HG03097 (cell line): Measurements from ENCODE around the gene ANKZF1.

Experiments
- ATAC-seq: cut with Tn5 transposase; IDR thresholded peaks from one replicate; pipeline ENCODE4 v1.9.1; 2021; ENCODE audit not compliant: unreplicated experiment, low FRiP score

Gene ANKZF1

GRCh38 chr2:219207884-219208740, 21.5 kb upstream of the ANKZF1 start:
- no peak for ATAC-seq

DNA sequence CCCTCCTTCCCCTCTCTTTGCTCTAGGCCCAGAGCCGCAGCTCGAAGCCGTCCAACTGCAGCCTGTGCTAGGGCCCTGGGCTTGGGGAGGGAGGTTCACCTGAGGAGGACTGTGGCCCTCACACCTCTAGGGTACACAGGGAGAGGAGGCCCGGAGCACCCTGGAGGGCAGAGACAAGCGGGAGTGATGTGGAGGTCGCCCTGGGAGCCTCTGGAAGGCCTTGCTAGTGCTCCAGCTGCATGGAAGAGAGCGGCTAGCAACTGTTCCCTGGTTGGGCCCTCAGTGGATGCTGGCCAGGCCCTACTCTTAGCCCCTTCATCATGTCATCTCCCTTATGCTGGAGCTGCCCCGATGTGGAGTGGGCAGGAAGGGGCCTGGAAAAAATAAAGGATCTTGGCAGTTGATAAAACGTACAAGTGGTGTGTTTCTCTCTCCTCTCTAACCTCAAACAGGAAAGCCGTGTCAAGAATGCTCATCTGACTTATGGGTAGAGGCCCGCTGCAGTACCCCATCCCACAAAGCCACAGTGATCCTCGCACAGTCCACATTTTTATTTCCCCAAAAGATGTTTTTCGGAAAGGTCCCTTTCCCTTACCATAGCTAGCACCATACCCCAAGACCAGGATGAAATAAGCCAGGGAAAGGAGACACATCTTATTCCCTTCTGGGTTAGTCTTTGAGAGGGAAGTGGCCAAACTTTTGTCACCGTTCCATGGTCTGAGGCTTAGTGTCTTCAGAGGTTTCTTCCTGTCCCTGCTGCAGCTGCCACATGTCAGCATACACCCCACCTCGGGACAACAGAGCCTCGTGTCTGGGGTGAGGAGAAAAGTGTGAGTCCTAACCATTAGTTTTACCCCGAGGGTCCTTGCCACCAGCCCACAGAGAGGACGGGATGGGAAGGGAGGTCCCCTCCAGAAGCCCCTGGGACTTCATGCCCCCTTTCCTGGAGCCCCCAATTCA, 20.1 kb upstream of the ANKZF1 start:
- ATAC-seq: no peak

DNA sequence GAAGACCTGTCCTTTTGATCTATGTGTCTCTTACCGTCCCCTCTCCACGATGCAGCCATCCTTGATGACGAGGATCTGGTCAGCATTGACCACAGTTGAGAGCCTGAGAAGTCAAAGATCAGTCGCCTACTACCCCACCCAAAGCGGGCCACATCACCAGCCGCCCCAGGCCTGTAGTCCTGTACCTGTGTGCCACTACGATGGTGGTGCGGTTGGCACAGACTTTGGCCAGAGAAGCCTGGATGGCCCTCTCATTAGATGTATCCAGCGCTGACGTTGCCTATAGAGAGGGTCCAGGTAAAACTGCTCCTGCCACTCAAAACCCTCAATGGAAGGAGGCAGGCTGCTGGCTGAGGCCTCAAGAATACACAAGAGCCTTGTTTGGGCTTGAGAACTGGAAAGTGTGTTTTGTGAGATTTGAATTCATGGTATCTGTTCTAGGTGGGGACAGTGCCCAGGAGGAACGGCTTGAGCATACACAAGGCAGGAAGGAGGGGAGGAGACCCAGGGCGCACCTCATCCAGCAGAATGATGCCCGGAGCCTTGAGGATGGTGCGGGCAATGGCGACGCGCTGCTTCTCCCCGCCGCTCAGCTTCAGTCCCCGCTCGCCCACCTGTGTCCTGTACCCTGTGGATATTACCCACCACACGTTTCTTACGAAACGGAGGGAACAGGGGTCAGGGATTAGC, 19.3 kb upstream of the ANKZF1 start:
- ATAC-seq: no peak

DNA sequence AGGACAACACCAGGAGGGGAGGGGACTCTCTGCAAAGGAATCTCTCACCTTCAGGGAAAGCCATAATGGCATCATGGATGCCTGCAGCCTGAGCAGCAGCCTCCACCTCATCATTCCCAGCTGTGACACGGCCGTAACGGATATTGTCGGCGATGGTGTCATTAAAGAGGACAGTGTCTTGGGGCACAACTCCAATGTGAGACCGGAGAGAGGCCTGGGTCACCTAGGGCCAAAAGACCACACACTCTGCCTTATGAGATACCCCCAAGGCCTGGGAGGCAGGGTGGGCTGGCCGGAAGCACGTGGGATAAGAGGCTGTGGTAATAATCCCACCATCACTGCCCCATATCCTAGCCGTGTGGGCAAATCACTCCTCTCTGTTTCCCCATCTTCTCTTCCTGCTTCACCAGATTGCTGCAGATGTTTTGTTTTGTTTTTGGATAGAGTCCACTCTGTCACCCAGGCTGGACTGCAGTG, 18.7 kb upstream of the ANKZF1 start:
- ATAC-seq: no peak

DNA sequence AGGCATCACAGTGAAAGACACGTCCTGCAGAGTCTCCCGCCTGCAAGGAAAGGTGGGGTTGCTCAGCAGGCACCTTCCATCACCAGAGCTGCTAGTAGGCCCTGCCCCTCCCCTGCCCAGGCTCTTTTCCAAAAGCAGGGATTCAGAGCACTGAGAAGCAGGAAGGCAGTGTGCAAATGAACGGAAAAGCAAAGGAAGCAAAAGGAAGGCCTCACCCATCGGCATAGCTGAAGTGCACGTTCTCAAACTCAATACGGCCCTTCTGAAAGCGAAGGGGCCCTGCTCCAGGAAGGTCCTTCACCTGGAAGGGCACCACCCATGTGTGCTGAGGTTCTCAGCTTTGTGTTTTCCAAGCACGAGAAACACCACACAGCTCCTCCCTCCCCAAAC, 16.6 kb upstream of the ANKZF1 start:
- no peak for ATAC-seq

DNA sequence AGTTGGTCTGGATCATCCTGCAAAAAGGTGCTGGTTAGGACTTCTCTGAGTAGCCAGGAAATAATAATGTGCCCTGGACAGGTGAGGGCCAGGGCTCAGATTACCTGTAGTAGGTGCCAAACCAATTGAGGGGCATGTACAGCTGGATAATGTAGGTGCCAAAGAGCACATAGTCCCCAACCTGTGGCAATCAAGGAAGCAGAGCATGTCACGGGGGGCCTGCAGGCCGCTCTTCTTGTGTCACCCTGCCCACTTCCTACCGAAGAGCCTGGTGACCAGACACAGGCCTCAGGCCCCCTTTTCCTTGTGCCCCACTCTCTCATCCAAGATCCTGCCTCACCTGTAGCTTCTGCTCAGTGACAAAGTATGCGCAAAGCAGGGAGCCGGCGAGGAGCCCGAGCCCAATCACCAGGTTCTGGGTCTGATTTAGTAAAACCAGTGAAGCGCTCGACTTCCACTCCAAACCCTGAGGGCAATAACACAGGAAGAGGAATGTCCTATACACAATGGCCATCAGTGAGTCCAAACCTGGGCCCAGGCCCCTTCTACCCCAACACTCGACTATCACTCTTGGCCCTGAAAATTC, 16.0 kb upstream of the ANKZF1 start:
- no peak for ATAC-seq

DNA sequence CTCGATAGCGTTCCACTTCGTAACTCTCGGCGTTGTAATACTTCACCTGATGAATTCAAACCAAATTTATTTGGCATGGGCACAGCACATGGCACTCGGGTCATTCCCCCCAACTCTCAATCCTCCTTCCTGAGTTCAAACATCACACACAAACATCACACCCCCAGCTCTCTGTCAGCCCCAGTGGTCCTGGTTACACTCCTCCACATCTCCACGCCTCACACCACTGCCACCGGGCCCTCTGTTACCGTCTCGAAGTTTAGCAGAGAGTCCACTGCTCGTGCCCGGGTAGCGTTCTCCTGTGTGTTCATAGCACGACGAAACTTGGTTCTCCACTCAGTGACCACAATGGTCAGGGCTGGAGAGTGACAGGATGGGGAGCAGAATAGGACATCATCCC, 15.5 kb upstream of the ANKZF1 start:
- ATAC-seq: no peak

DNA sequence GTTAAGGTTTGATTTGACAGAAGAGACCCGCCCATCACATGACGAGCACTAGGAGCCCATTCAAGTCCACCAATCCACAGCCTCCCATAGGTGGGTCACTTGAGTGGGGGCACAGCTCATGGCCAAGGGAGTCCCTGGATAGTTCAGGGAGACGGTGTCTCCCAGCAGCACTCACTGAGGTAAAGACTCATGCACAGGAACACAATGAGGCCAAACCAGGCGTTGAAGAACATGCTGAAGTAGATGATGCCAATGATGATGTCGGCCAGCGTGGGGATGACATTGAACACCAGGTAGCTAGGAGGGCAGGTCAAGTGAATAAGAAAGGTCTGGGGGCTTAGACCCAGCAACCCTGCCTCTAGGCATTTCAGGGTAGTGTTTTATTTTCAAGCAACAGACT, 14.8 kb upstream of the ANKZF1 start:
- ATAC-seq: no peak

DNA sequence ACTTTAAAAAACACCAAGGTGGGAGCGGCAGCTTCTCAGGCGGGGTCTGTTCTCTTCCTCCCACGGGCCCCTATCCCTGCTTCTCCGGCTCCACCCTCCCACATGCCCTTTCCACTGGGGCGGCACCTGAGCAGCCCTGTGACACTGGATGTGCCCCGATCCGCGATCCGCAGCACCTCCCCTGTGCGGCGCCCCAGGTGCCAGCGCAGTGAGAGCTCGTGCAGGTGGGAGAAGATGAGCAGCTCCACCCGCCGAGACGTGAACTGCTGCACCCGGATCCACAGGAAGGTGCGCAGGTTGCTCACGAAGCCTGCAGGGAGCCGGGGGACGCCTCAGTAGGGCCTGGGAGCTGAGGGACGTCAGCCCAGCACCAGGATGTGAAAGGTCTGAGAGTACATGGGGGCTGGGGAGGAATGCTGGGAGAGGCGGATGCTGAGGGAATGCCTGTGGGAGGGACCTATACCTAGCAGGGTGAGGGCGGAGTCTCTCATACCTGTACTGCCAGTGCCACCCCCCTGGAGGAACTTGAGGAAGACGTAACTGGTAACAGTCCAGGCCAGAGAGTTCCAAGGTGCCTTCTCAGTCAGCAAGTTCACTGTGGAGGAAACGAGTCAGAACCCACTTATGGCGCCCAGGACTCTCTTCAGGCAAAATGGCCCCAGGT, 13.6 kb upstream of the ANKZF1 start:
- no peak for ATAC-seq

- ATAC-seq: no peak
These were observed 13.1 kb upstream of the ANKZF1 start for GRCh38 chr2:219216535-219216915.

- ATAC-seq: peak; percentile 5
These were observed 11.3 kb upstream of the ANKZF1 start for GRCh38 chr2:219218217-219218731.

- ATAC-seq: peak; percentile 50
These were observed 10.6 kb upstream of the ANKZF1 start, which contains the start of gene ABCB6 for GRCh38 chr2:219218732-219219701. Gene ABCB6 (minus strand): TSS chr2:219218958. CDS start chr2:219218673, 285 bp downstream.

DNA sequence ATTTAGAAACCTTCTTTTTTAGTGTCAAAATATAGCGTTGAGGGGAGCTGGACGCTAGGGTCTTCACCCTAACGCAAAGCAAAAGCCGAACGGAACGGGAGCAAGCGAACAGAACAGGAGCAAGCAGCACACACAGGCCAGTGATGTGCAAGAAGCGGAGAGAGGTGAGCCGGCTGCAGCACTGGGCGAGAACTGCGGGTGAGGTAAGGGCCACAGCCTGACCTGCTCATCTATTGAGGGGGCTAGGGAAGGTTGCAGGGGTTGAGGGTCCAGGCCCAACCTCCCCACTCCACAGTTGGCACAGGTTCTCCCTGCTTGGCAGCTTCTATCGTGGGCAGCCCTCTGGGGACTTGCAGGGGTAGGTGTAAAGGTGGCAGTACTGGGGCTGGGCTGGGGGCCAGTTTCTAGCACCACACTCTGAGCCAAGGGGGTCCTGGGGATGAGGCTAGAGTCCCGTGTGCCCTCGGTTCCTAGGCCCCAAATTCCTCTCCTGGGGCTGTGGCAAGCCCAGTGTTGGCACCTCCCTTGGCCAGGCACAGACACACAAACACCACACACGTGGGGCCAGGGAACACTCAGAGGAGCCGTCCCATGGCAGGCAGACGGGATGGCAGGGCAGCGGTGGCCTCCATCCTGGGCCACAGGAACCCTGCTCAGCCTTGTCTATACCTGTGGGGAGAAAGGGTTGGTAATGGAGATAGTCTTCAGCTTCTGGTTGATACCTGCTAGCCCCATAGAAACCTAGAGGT, 9.6 kb upstream of the ANKZF1 start:
- ATAC-seq: no peak

- ATAC-seq: no peak
These were observed 8.8 kb upstream of the ANKZF1 start for GRCh38 chr2:219220652-219221402.

- no peak for ATAC-seq
These were observed 7.6 kb upstream of the ANKZF1 start for GRCh38 chr2:219221957-219222518.

- ATAC-seq: no peak
These were observed 5.6 kb upstream of the ANKZF1 start for GRCh38 chr2:219223831-219224610.
